GM23338 (cell line): ENCODE data around the gene TMCO1. TPM values are rescaled to one million over a fixed set of nuclear protein-coding genes. Genes with fewer than 3 reads are reported as not detected.
A peak's percentile ranks its signal among the peaks of the same experiment; 100 is the strongest.

Experiments
- ATAC-seq: fragments of 200-7000 bp; cut with Tn5 transposase; 3 replicates; pipeline ENCODE4 v1.9.1; 2020
- DNase-seq: peaks from one replicate; pipeline ENCODE4 v3.0.0-alpha.2; 2015; ENCODE audit warnings: low spot score
- H2AFZ ChIP-seq: fragments of 200-600 bp; sonication (generic); 2 replicates; pipeline ENCODE4 v1.8.0; 2016; ENCODE audit warnings: antibody characterized with exemption, mild to moderate bottlenecking, moderate library complexity
- H3F3A ChIP-seq: fragments of 200-600 bp; sonication (generic); replicated peaks from 2 replicates; pipeline ENCODE4 v1.8.0; 2017; ENCODE audit warnings: antibody characterized with exemption, mixed run types, low read depth
- H3K27ac ChIP-seq: fragments of 200-600 bp; sonication (generic); 2 replicates; pipeline ENCODE4 v1.6.1; 2016; ENCODE audit warnings: low read depth
- H3K27me3 ChIP-seq: fragments of 200-600 bp; sonication (generic); 2 replicates; pipeline ENCODE4 v1.8.0; 2016; ENCODE audit warnings: mild to moderate bottlenecking, mixed run types, moderate library complexity; ENCODE audit not compliant: insufficient read depth
- H3K36me3 ChIP-seq: fragments of 200-600 bp; sonication (generic); 2 replicates; pipeline ENCODE4 v1.8.0; 2016; ENCODE audit warnings: mild to moderate bottlenecking; ENCODE audit not compliant: insufficient read depth
- H3K4me1 ChIP-seq: fragments of 200-600 bp; sonication (generic); 2 replicates; pipeline ENCODE4 v1.8.0; 2016; ENCODE audit warnings: mild to moderate bottlenecking, moderate library complexity; ENCODE audit not compliant: insufficient read depth
- H3K4me2 ChIP-seq: fragments of 200-600 bp; sonication (generic); 2 replicates; pipeline ENCODE4 v1.7.1; 2017; ENCODE audit warnings: mixed run types
- H3K4me3 ChIP-seq: fragments of 200-600 bp; sonication (generic); 2 replicates; pipeline ENCODE4 v1.6.1; 2016; ENCODE audit warnings: mixed run types
- H3K79me2 ChIP-seq: fragments of 200-600 bp; sonication (generic); replicated peaks from 2 replicates; pipeline ENCODE4 v1.8.0; 2017; ENCODE audit warnings: mild to moderate bottlenecking; ENCODE audit not compliant: insufficient read depth
- H3K9me2 ChIP-seq: fragments of 200-600 bp; sonication (generic); 2 replicates; pipeline ENCODE4 v1.8.0; 2017; ENCODE audit not compliant: insufficient read depth
- H4K20me1 ChIP-seq: fragments of 200-600 bp; sonication (generic); replicated peaks from 2 replicates; pipeline ENCODE4 v1.8.0; 2017; ENCODE audit warnings: mild to moderate bottlenecking; ENCODE audit not compliant: insufficient read depth
- H3K27ac Mint-ChIP-seq: 2 replicates; pipeline ENCODE4 v1.8.0; 2020; ENCODE audit warnings: inconsistent platforms, mild to moderate bottlenecking, moderate library complexity, mixed read lengths
- H3K27me3 Mint-ChIP-seq: 3 replicates; pipeline ENCODE4 v1.8.0; 2022; ENCODE audit warnings: low read depth, mild to moderate bottlenecking, moderate library complexity, mixed read lengths, inconsistent platforms; ENCODE audit not compliant: insufficient read depth, poor library complexity
- H3K36me3 Mint-ChIP-seq: 3 replicates; pipeline ENCODE4 v1.8.0; 2021; ENCODE audit warnings: low read depth, mild to moderate bottlenecking, inconsistent platforms, moderate library complexity, mixed read lengths
- H3K4me1 Mint-ChIP-seq: 3 replicates; pipeline ENCODE4 v1.8.0; 2020; ENCODE audit warnings: mild to moderate bottlenecking, inconsistent platforms, mixed read lengths
- H3K4me3 Mint-ChIP-seq: 3 replicates; pipeline ENCODE4 v1.8.0; 2021; ENCODE audit warnings: moderate library complexity, mild to moderate bottlenecking, inconsistent platforms, mixed read lengths
- H3K9me3 Mint-ChIP-seq: 3 replicates; pipeline ENCODE4 v1.8.0; 2020; ENCODE audit warnings: moderate library complexity, mild to moderate bottlenecking, inconsistent platforms, mixed read lengths
- CTCF ChIP-seq, 2 experiments: fragments of 200-600 bp in 1 of 2; sonication (generic) in 1 of 2; conservative IDR thresholded peaks; 2 replicates each; pipeline versions ENCODE4 v1.5.1 to v1.6.1; 2016 to 2017; ENCODE audit warnings: antibody characterized with exemption in 2 of 2, low read depth in 2 of 2, mild to moderate bottlenecking in 2 of 2, moderate library complexity in 1 of 2
- ETS1 ChIP-seq: IDR thresholded peaks from 2 replicates; pipeline ENCODE4 v1.6.1; 2016; ENCODE audit warnings: antibody characterized with exemption
- POLR2AphosphoS5 ChIP-seq: IDR thresholded peaks from 2 replicates; pipeline ENCODE4 v1.6.1; 2016; ENCODE audit warnings: antibody characterized with exemption, low read depth
- ZNF331 ChIP-seq: fragments of 250-450 bp; sonication (Bioruptor Pico); IDR thresholded peaks from 2 replicates; pipeline ENCODE4 v1.5.0; 2020; ENCODE audit warnings: low read depth, mild to moderate bottlenecking, moderate library complexity
- ZNF462 ChIP-seq: fragments of 250-450 bp; sonication (Bioruptor Pico); IDR thresholded peaks from 2 replicates; pipeline ENCODE4 v1.5.0; 2020; ENCODE audit warnings: mild to moderate bottlenecking, moderate library complexity
- polyA plus RNA-seq: library from polyadenylated mRNA; unstranded; fragments of >200 nt; fragmentation: Nextera tagmentation; extraction: Ambion mirVana; gene quantifications from 2 replicates; pipeline ENCODE4 v1.2.1, GENCODE V29; 2016
- total RNA-seq: library from RNA; depleted of rRNA; stranded (reverse); fragments of >200 nt; shearing (Covaris generic); gene quantifications from 2 replicates; pipeline ENCODE4 v1.2.3, GENCODE V29; 2014

Gene TMCO1
- total and polyA plus RNA-seq, 2 experiments from 2014 or later = 38.3 to 116 TPM

GRCh38 chr1:165795894-165796293 is 27.2 kb upstream of the TMCO1 start:
- H3K36me3 ChIP-seq = no peaks in the 10 kb centered on the region
- H3F3A ChIP-seq = no peaks in the 10 kb centered on the region
- Mint-ChIP-seq H3K27me3 (peaks cover 4% of the 10 kb centered on the region), H3K9me3 (peaks cover 14% of the 10 kb centered on the region), H3K4me1 (peaks cover 4% of the 10 kb centered on the region; the same call in 2 of the 3 replicates), H3K27ac (no peak overlapping the region), H3K4me3 (no peak overlapping the region), H3K36me3 (no peaks in the 10 kb centered on the region)
- peak; percentile 6 for DNase-seq
- H3K79me2 ChIP-seq = no peaks in the 10 kb centered on the region
- no peak overlapping the region for H3K27ac ChIP-seq
- ATAC-seq = peak; percentile 42
- H2AFZ ChIP-seq = no peak overlapping the region
- no peaks in the 10 kb centered on the region for H3K9me2 ChIP-seq
- no peak for TF ChIP-seq ZNF331
- no peak for TF ChIP-seq ZNF462 (CRISPR knock-in tag)
- TF ChIP-seq POLR2AphosphoS5 = no peak
- no peak for TF ChIP-seq CTCF (conservative IDR thresholded peaks at IDR 0.05; ENCODE audit: low read depth in 2 of 2)
- TF ChIP-seq ETS1 = no peak
- H3K27me3 ChIP-seq = no peaks in the 10 kb centered on the region
- H4K20me1 ChIP-seq = no peaks in the 10 kb centered on the region
- no peaks in the 10 kb centered on the region for H3K4me1 ChIP-seq
- H3K4me3 ChIP-seq = no peak overlapping the region
- H3K4me2 ChIP-seq = no peak overlapping the region
